ENCODE results near the gene WHAMM.
"Not testable (repeated sequence)": the region's sequence is repeated elsewhere in the genome, so short reads cannot be mapped to it uniquely, and the experiment has no call there.

Gene WHAMM

GRCh38 chr15:82839136-82839535 lies 29.7 kb downstream of the WHAMM start:
- no peak for DNase-seq

GRCh38 chr15:82840166-82840565 lies 30.7 kb downstream of the WHAMM start:
- no peak for DNase-seq

DNA sequence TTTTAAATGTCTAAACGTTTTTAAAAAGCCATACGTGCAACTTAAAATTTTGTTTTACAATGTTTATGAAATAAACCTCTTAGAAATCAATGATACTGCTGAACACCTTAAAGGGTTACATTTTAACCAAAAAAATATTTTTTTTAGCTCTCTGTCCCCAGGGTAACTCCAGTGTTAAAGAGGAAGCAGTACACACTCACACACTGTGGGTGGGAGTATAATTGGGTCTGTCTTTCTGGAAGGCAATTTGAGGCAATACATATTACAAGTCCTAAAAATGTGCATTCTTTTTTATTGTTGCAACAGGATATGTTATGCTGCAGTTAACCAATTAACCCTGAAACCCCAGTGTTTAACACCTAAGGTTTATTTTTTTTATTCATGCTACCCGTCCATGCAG lies 34.1 kb downstream of the WHAMM start:
- DNase-seq: no peak

GRCh38 chr15:82845686-82846085 lies 36.3 kb downstream of the WHAMM start:
- DNase-seq: no peak

GRCh38 chr15:82846621-82847020 lies 37.2 kb downstream of the WHAMM start:
- DNase-seq: no peak

DNA sequence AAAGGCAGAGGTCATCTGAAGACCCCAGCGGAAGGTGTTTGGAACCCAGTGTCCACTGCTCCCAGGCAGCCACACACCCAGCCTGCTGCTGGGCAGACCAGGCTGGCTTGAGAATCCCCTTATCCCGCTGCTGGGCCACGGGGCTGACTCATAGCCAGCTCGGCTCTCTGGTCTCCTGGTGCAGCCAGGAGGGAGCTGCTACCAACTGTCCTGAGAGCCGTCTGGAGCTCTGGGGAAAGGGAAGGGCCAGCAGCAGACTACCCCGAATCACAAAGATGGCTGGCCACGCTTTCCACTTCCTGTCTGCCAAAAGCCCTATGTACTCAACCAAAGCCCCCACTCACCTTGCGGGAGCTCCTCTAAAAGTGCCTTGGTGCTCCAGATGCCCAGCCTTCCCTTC lies 38.3 kb downstream of the WHAMM start:
- DNase-seq: no peak

- DNase-seq: no peak
These were observed 39.0 kb downstream of the WHAMM start for GRCh38 chr15:82848241-82848993.

GRCh38 chr15:82849556-82850512 lies 40.4 kb downstream of the WHAMM start:
- peak; percentile 33 for DNase-seq

DNA sequence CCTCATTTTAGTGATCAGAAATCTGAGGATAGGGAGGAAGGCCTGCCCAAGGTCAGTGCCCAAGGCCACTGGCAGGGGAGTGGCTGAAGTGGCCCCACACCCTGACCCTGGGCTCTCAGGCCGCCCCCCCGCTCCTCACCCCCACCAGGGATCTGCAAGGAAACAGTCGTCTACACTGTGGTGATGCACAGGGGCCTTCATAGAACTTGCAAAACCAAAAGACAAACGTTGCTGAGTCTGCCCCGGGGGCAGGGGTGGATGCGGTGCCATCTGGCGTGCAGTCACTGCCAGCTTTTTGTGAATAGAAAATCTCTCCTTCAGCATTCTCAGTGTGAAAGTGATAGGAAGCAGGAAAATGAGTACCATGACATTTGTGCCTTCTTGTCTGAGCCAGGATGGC lies 41.3 kb downstream of the WHAMM start:
- no peak for DNase-seq

DNA sequence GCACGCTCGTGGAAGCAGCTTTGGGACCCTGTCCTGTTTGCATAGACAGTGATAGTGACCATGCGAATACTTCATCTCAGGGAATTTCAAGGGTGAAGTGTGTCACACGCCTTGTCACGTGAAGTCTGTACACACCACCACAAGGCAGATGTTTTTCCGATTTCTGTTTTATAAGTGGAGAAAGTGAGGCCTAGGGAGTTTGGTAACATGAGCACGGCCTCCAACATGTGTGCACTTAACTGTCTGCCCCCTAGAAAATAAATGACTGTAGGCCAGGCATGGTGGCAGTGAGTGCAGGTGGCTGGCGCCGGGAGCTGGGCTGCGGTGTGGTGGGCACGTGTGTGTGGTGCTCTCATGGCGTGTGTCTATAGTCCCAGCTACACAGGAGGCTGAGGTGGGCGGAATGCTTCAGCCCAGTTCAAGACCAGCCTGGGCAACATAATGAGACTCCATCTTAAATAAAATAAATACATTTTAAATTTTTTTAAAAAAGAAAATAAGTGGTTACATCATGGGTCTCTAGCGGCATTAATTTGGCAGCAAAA lies 42.0 kb downstream of the WHAMM start:
- no peak for DNase-seq

- no peak for DNase-seq
These were observed 42.6 kb downstream of the WHAMM start for GRCh38 chr15:82851981-82852511.

DNA sequence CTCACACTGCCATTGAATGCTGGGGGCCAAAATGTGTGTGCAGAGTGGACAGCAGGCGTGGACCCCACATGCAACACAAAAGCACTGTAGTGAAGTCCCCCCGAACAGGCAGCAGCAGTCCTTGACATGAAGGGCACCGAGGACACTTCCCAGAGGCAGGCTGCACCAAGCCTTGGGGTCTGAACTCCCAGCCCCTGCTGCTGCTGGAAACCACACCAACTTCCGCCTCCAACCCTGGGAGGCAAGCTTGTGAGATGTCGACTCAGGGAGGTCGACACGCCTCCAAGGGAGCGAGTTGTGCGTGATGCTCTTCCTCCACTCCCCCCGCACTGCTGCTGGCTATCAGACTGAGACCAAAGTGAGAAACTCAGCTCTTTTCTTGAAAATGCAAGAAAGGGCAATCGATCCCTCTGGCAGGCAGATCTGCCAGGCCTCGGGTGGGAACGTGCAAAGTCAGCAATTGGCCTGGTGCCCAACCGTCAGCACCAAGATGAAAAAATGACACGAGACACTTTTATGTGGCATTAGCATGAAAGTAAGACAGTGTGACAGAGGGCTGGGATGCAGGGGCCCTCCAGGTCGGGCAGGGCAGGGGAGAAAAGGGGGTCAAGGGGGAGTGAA lies 43.6 kb downstream of the WHAMM start:
- no peak for DNase-seq

- no peak for DNase-seq
These were observed 45.1 kb downstream of the WHAMM start for GRCh38 chr15:82854554-82854953.

- DNase-seq: no peak
These were observed 46.1 kb downstream of the WHAMM start for GRCh38 chr15:82855286-82856100.

- no peak for DNase-seq
These were observed 47.2 kb downstream of the WHAMM start for GRCh38 chr15:82856397-82857170.

DNA sequence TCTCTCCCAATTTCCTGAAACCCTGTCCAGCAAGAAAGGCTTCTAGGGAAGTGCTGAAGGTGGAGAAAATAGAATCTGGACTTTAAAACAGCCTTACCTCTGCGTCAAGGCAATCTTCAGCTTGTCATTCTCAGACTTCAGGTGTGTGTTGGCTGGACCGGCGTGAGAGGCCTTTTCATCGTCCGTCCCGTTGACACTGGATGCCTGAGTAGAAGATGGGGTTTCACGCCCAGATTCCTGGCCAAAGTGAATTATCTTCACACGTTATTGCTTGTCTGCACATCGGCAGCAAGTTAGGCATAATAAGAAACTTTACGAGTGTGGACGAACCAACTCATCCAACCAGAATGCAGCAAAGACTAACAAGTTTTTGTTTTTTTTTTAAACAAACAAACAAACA lies 49.5 kb downstream of the WHAMM start:
- no peak for DNase-seq

- no peak for DNase-seq
These were observed 53.5 kb downstream of the WHAMM start for GRCh38 chr15:82862886-82863285.

GRCh38 chr15:82864967-82865366 lies 55.5 kb downstream of the WHAMM start:
- no peak for DNase-seq

DNA sequence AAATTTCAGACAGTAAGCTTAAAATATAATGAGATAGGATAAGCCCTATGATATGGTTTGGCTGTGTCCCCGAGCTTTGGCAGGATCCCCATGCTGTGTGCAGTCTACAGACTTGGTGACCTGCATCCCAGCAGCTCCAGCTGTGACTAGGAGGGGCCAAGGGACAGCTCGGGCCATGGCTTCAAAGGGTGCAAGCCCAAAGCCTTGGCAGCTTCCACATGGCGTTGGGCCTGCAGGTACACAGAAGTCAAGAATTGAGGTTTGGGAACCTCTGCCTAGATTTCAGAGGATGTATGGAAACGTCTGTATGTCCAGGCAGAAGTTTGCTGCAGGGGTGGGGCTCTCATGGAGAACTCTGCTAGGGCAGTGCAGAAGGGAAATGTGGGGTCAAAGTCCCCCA lies 56.2 kb downstream of the WHAMM start:
- DNase-seq: not testable (repeated sequence)

DNA sequence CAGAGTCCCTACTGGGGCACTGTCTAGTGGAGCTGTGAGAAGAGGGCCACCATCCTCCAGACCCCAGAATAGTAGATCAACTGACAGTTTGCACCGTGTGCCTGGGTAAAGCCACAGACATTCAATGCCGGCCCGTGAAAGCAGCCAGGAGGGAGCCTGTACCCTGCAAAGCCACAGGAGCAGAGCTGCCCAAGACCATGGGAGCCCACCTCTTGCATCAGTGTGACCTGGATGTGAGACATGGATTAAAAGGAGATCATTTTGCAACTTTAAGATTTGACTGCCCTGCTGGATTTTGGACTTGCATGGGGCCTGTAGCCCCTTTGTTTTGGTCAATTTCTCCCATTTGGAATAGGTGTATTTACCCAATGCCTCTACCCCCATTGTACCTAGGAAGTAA lies 56.6 kb downstream of the WHAMM start:
- not testable (repeated sequence) for DNase-seq

DNA sequence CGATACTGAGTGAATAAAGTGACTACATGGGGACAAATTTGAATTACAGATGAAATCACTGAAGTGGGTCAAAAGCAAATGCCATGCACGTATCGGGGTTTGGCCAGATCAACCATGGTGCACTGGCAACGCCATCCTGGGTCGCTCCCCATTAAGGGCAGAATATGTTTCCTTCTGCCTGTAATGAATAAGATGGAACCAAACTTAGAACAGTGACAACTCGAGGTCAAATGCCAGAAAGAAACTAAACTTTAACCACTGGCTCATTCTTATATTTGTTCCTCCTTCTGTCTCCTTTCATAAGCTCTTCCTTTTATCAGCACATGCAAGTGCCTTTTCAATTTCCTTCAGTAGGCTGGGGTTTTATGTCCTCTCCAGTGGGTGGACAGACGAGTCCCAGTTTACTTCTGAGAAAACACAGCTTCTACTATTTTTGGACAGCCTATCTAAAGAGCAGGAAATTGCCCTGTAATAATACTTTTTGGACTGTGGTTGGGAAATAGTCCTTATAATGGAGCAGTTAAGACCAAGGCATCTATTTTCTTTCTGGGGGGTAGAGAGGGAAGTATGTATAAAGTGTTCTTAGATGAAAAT lies 61.4 kb downstream of the WHAMM start:
- no peak for DNase-seq
